Thymus (tissue), 11 donors: Measurements from ENCODE around the gene USF3. TPM values are rescaled to one million over a fixed set of nuclear protein-coding genes. Genes with fewer than 3 reads are reported as not detected.

Experiments
- DNase-seq, 9 donors: peaks; one replicate each; pipeline ENCODE4 v3.0.0-alpha.2; 2013; ENCODE audit warnings: low spot score in 9 of 9, low read depth in 6 of 9, missing footprints in 1 of 9
- H3K27ac ChIP-seq, 2 donors: one replicate each; pipeline ENCODE4 v1.5.1; 2013; ENCODE audit warnings: control low read depth in 1 of 2, low read depth in 1 of 2, low read length in 1 of 2, mild to moderate bottlenecking in 1 of 2, moderate library complexity in 1 of 2
- H3K27me3 ChIP-seq, 2 donors: one replicate each; pipeline ENCODE4 v1.5.1; 2013; ENCODE audit warnings: low read length in 1 of 2; ENCODE audit not compliant: control insufficient read depth in 2 of 2, insufficient read depth in 1 of 2
- H3K36me3 ChIP-seq, 2 donors: one replicate each; pipeline ENCODE4 v1.5.1; 2013; ENCODE audit warnings: low read length in 1 of 2, mild to moderate bottlenecking in 1 of 2, moderate library complexity in 1 of 2; ENCODE audit not compliant: control insufficient read depth in 2 of 2, insufficient read depth in 2 of 2
- H3K4me1 ChIP-seq, 2 donors: one replicate each; pipeline ENCODE4 v1.5.1; 2013; ENCODE audit warnings: low read length in 2 of 2; ENCODE audit not compliant: control insufficient read depth in 2 of 2, insufficient read depth in 2 of 2
- H3K4me3 ChIP-seq, 2 donors: one replicate each; pipeline ENCODE4 v1.5.1; 2013; ENCODE audit warnings: low read length in 2 of 2, control low read depth in 1 of 2, mild to moderate bottlenecking in 1 of 2
- H3K9me3 ChIP-seq, 2 donors: one replicate each; pipeline ENCODE4 v1.5.1; 2013; ENCODE audit warnings: low read length in 1 of 2, mild to moderate bottlenecking in 1 of 2; ENCODE audit not compliant: control insufficient read depth in 2 of 2, insufficient read depth in 1 of 2
- WGBS: extraction: QIAGEN DNeasy Blood & Tissue Kit; methylation state at CpG from one replicate; pipeline ENCODE4 v1.1.7; 2013; 5-methylcytosine and 5-hydroxymethylcytosine counted together
- polyA plus RNA-seq: library from polyadenylated mRNA; stranded (reverse); fragments of 200-250 nt; gene quantifications from one replicate; pipeline ENCODE4 v1.2.3, GENCODE V29; 2013
- total RNA-seq: library from RNA; stranded (reverse); fragments of 120-200 nt; gene quantifications from one replicate; pipeline ENCODE4 v1.2.4, GENCODE V29; 2013
- donor health status: healthy.

The USF3 gene
- total and polyA plus RNA-seq, 2 donors = 8.6 to 9.3 TPM

DNA sequence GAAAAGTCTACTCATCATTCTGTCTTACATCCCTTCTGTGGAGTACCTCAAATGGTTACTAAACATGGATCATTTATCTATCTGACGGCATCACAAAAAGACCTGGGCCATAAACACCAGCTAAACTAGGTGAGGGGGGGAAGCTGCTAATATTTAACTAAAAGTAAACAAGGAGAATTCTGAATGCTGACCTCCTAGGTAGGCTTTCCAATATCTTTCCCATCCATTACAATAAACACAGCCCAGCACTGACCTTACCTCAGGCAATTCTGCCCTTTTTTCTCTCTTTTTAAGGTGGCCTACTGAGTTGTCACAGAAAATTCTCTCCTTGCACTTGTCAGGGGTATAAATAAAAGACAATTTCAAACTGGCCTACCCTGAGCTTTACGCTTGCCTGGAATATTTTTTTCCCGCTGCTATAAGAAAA, 33.1 kb downstream of the USF3 start:
- H3K27me3 ChIP-seq = no peaks in the 10 kb centered on the region
- H3K27ac ChIP-seq = no peak overlapping the region
- WGBS = 98% methylated on average over 3 of the region's 3 CpGs
- H3K9me3 ChIP-seq = no peaks in the 10 kb centered on the region
- H3K4me1 ChIP-seq = peaks cover 5 to 19% of the 10 kb centered on the region in 2 donors
- peaks cover 20 to 45% of the 10 kb centered on the region in 2 donors for H3K36me3 ChIP-seq
- DNase-seq = no peak
- H3K4me3 ChIP-seq = no peak overlapping the region

DNA sequence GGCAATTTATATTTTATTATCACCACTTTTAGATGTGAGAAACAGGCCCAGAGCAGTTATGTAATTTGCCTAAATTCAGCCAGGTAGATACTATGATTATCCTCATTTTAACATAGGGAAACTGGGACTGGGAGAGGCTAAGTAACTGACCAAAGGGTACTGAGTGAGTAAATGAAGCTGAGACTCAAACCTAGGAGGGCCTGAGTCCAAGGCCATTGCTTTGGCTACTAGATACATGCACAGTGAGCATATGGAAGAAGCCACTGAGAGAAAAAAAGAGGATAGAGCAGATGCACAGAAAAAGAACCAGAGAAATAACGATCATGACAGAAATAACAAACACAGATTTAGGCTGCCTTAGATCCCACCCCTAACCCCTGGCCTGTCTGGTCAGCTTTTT, 33.6 kb downstream of the USF3 start:
- Histone ChIP-seq H3K4me1 (peaks cover 5 to 14% of the 10 kb centered on the region in 2 donors), H3K27ac (no peak overlapping the region), H3K36me3 (peaks cover 21 to 48% of the 10 kb centered on the region in 2 donors), H3K9me3 (no peaks in the 10 kb centered on the region), H3K27me3 (no peaks in the 10 kb centered on the region), H3K4me3 (no peak overlapping the region)
- WGBS = 96% methylated on average over 1 of the region's 1 CpG
- DNase-seq = no peak

DNA sequence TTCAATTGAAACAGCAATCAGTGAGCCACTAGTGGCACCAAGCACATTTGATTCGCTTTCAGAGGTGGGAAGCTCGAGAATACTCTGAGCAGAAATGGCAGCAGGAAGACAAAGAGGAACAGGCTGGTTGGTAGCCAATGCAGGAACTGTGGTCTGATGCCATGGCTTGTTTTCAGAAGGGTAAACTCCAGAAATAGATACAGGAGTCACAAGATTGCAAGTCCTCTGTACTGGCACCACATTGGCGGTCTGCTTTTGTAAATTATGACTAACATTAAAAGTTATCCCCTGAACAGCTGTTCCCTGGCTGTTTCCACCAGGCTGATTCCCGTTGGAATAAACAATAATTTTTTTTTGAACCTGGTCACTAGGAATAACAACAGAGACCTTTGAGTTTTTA, 35.5 kb downstream of the USF3 start:
- Histone ChIP-seq H3K36me3 (peaks cover 32 to 64% of the 10 kb centered on the region in 2 donors), H3K27ac (no peak overlapping the region)

DNA sequence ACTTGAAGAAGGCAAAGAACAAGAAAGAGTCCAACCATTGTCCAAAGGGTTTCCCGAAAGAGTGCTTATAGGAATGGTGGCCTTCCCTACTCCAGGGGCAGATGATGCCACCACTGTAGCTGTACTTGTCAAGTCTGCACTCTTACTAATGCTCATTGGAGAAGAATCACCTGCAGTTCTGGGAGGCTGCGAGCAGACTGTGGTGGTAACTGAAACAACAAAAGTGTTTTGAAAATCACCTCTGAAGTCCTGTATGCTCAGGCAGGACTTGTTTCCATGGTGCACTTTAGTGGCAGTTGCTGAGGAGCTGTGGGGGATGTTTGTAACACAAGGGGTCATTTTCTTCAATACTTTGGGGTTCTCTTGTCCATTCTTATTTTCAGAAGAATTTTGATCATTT, 36.0 kb downstream of the USF3 start:
- H3K4me1 ChIP-seq = peaks cover 5 to 12% of the 10 kb centered on the region in 2 donors
- no peaks in the 10 kb centered on the region for H3K27me3 ChIP-seq
- DNase-seq = no peak
- peaks cover 36 to 61% of the 10 kb centered on the region in 2 donors for H3K36me3 ChIP-seq
- H3K27ac ChIP-seq = peak overlapping the region in 1 of 2 donors; percentile 12
- 98% methylated on average over 2 of the region's 2 CpGs for WGBS
- H3K9me3 ChIP-seq = no peaks in the 10 kb centered on the region
- no peak overlapping the region for H3K4me3 ChIP-seq

More for the DNA sequence above, 35.5 kb downstream of the USF3 start:
- Histone ChIP-seq H3K4me3 (no peak overlapping the region), H3K27me3 (no peaks in the 10 kb centered on the region), H3K9me3 (no peaks in the 10 kb centered on the region), H3K4me1 (peaks cover 5 to 12% of the 10 kb centered on the region in 2 donors)
- WGBS = 90% methylated on average over 4 of the region's 4 CpGs
- no peak for DNase-seq

DNA sequence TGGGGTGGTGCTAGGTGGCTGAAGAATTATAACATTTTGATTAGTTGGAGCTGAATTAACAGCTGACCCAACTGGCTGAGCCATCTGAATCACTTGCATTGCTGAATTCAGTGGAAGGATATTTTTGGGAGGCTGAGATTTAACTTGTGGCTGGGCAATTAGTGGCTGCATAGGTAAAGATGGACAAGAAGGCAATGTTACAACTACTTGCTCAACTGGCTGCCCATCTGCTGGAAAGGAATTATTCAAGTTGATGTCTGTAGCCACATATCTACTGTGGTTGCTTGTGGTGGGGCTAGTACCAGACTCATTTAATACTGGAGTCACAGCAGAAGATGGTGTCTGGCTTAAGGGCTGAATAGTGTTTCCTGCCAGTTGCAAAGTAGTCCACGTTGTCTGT, 36.4 kb downstream of the USF3 start:
- Histone ChIP-seq H3K36me3 (peaks cover 39 to 57% of the 10 kb centered on the region in 2 donors), H3K4me1 (peaks cover 5 to 12% of the 10 kb centered on the region in 2 donors), H3K9me3 (no peaks in the 10 kb centered on the region), H3K27me3 (no peaks in the 10 kb centered on the region), H3K4me3 (no peak overlapping the region), H3K27ac (peak overlapping the region in 1 of 2 donors; percentile 86)
- WGBS = 86% methylated on average over 1 of the region's 1 CpG
- DNase-seq = no peak

DNA sequence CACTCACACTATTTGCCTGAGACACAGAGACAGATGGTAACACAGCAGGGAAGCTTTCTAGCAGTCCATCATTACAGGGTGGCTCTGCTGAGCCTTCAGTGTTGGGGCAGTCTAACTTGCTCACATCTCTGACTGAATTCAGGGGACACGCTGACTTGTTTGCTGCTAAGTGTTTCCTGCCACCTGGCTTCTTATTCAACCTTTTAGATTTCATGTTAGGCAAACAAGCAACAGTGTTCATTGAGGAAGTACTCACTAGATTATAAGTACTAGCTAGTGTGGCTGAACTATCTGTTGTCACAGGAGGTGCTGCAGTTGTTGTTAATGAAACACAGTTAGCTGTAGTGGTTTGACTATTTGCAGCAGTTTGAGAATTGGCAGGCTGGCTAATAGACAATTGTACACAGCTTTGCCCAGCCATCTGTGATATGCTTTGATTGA, 37.3 kb downstream of the USF3 start:
- Histone ChIP-seq H3K27ac (peak overlapping the region; percentile 76 to 86), H3K4me1 (peaks cover 5 to 12% of the 10 kb centered on the region in 2 donors), H3K36me3 (peaks cover 39 to 50% of the 10 kb centered on the region in 2 donors), H3K9me3 (no peaks in the 10 kb centered on the region), H3K27me3 (no peaks in the 10 kb centered on the region), H3K4me3 (no peak overlapping the region)
- 76% methylated on average over 1 of the region's 1 CpG for WGBS
- DNase-seq = peak; percentile 13 to 71 (median 26)

DNA sequence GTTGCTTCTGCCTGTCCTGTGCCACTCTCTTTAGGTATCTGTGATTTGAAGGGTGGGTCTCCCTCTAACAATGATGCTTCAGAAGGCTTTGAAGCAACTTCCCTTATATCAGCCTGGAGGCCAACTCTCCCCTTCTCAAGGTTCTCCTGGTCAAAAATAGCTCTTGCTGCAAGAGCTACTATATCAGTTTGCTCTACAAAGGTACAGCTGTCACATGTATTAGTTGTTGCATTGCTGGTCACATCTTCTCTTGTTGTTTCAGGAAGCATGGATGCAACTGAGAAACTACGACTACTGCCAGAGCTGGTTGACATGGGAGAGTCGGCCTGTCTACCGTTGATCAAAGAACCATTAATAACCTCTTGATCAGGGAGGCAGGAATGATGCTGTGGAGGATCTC, 38.3 kb downstream of the USF3 start:
- peaks cover 39 to 45% of the 10 kb centered on the region in 2 donors for H3K36me3 ChIP-seq
- 97% methylated on average over 3 of the region's 3 CpGs for WGBS

DNA sequence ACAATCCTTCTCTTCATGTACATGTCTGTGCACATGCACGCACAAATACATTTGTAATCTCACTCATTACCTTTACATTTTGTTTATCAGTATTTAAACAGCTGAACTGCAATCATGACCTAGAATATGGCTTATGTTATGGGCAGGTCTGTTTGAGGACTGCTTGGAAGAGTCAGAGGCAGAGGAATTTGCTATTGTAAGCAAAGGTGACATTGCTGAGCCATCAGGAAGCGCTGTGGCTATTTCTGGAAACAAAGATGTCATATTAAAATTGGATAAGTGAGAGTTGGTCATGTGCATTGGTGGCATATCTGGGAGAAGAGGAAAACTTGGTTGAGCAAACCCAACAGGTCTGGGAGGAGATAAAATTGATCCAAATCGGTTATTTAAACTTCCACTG, 41.6 kb downstream of the USF3 start:
- H3K27me3 ChIP-seq = no peaks in the 10 kb centered on the region
- no peak for DNase-seq
- H3K36me3 ChIP-seq = peaks cover 27 to 32% of the 10 kb centered on the region in 2 donors
- over 99% methylated on average over 3 of the region's 3 CpGs for WGBS
- no peak overlapping the region for H3K27ac ChIP-seq
- H3K4me1 ChIP-seq = peaks cover 5 to 12% of the 10 kb centered on the region in 2 donors
- no peak overlapping the region for H3K4me3 ChIP-seq
- H3K9me3 ChIP-seq = no peaks in the 10 kb centered on the region

More for the DNA sequence above, 38.3 kb downstream of the USF3 start:
- H3K9me3 ChIP-seq = no peaks in the 10 kb centered on the region
- H3K4me1 ChIP-seq = peaks cover 5 to 12% of the 10 kb centered on the region in 2 donors
- no peak for DNase-seq
- H3K27me3 ChIP-seq = no peaks in the 10 kb centered on the region
- no peak overlapping the region for H3K4me3 ChIP-seq
- no peak overlapping the region for H3K27ac ChIP-seq

DNA sequence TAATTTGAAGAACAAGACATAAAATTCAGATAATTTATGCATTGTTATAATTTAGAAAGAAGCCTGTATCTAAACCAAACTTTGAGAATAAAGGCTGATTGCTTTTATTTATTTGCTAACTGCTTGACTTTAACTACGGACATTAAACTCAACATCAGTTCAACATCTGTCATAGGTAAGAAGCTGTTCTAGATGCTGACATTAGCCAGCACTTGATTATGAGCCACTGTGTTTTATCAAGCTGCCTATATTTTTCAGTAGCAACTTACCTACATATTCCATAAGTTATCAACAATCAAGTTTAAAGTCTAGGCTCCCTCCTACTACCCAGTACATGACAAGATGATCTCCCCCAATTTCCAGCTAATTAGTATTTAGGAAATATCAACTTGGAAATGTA, 42.1 kb downstream of the USF3 start:
- DNase-seq = no peak
- H3K4me3 ChIP-seq = no peak overlapping the region
- no peaks in the 10 kb centered on the region for H3K27me3 ChIP-seq
- H3K36me3 ChIP-seq = peaks cover 21 to 27% of the 10 kb centered on the region in 2 donors
- H3K9me3 ChIP-seq = no peaks in the 10 kb centered on the region
- 99% methylated on average over 1 of the region's 1 CpG for WGBS
- H3K4me1 ChIP-seq = peaks cover 2 to 6% of the 10 kb centered on the region in 2 donors
- H3K27ac ChIP-seq = no peak overlapping the region
